Lower leg skin (tissue), 4 donors: ENCODE data around the gene SDK1. TPM values are rescaled to one million over a fixed set of nuclear protein-coding genes. Genes with fewer than 3 reads are reported as not detected.

Experiments used
- DNase-seq, 2 donors: peaks; one replicate each; pipeline ENCODE4 v3.0.0-alpha.2; 2019; ENCODE audit warnings: low spot score in 2 of 2
- H3K4me3 ChIP-seq: fragments of 200-600 bp; sonication (generic); 2 replicates; pipeline ENCODE4 v1.5.1; 2017; ENCODE audit warnings: mild to moderate bottlenecking, low read depth; ENCODE audit not compliant: poor library complexity, severe bottlenecking
- CTCF ChIP-seq, 3 donors: fragments of 450-650 bp; IDR thresholded peaks; one replicate each; pipeline ENCODE4 v1.5.1; 2016; ENCODE audit warnings: antibody characterized with exemption in 3 of 3, mild to moderate bottlenecking in 3 of 3, moderate library complexity in 2 of 3
- POLR2A ChIP-seq, 2 donors: fragments of 450-650 bp; IDR thresholded peaks; one replicate each; pipeline ENCODE4 v1.6.1; 2016 to 2017; ENCODE audit warnings: antibody characterized with exemption in 2 of 2, mild to moderate bottlenecking in 1 of 2, moderate library complexity in 1 of 2
- WGBS, 2 donors: methylation state at CpG; one replicate each; pipeline ENCODE4 v1.1.5; 2018; 5-methylcytosine and 5-hydroxymethylcytosine counted together
- intact Hi-C: fragments of 100-400 bp; cut with DNase I; formaldehyde crosslinking; loops from one replicate; pipeline ENCODE4 v1.15.0; 2023; ENCODE audit warnings: low total_unique reads
- total RNA-seq, 4 donors: library from RNA; depleted of rRNA; stranded (reverse); fragments of >200 nt; gene quantifications; one replicate each; pipeline ENCODE4 v1.1.0, GENCODE V29; 2016

SDK1 gene
- total RNA-seq, 4 donors from 2014 or later = 1.9 to 7.2 (median 5.1) TPM

- intact Hi-C loops = no loop called here
- no peak for TF ChIP-seq POLR2A (IDR thresholded peaks at IDR 0.05)
- WGBS, 2 donors = 92 to 93% methylated on average over 11 of the region's 11 CpGs
- no peak for DNase-seq
- H3K4me3 ChIP-seq = no peak overlapping the region
Observed at GRCh38 chr7:4149645-4150044, 848.6 kb downstream of the SDK1 start.

GRCh38 chr7:4150731-4151130 is 849.7 kb downstream of the SDK1 start:
- no peak for TF ChIP-seq CTCF (IDR thresholded peaks at IDR 0.05)
- no peak for TF ChIP-seq POLR2A (IDR thresholded peaks at IDR 0.05)
- no peak for DNase-seq
- intact Hi-C loops = no loop called here
- no peak overlapping the region for H3K4me3 ChIP-seq
- WGBS, 2 donors = 89 to 94% methylated on average over 9 of the region's 9 CpGs

GRCh38 chr7:4151524-4151923 is 850.5 kb downstream of the SDK1 start:
- intact Hi-C loops = no loop called here
- DNase-seq = no peak
- no peak for TF ChIP-seq CTCF (IDR thresholded peaks at IDR 0.05)
- no peak for TF ChIP-seq POLR2A (IDR thresholded peaks at IDR 0.05)
- H3K4me3 ChIP-seq = no peak overlapping the region
- 88 to 90% methylated on average over 10 of the region's 10 CpGs for WGBS, 2 donors

- TF ChIP-seq POLR2A (IDR thresholded peaks at IDR 0.05) (no peak), CTCF (IDR thresholded peaks at IDR 0.05) (no peak)
- H3K4me3 ChIP-seq = no peak overlapping the region
- whole genome bisulfite sequencing, 2 donors = 61 to 72% methylated on average over 11 to 13 of the region's 13 CpGs
- intact Hi-C loops = no loop called here
- no peak for DNase-seq
Observed at GRCh38 chr7:4151926-4152549, 851.0 kb downstream of the SDK1 start.

- intact Hi-C loops = no loop called here
- 84 to 92% methylated on average over 12 of the region's 12 CpGs for WGBS, 2 donors
- no peak for DNase-seq
- TF ChIP-seq CTCF (IDR thresholded peaks at IDR 0.05) (no peak), POLR2A (IDR thresholded peaks at IDR 0.05) (no peak)
- no peak overlapping the region for H3K4me3 ChIP-seq
Observed at GRCh38 chr7:4154882-4155535, 854.0 kb downstream of the SDK1 start.

- 87 to 88% methylated on average over 5 of the region's 5 CpGs for WGBS, 2 donors
Observed at GRCh38 chr7:4156190-4156589, 855.1 kb downstream of the SDK1 start.

More at GRCh38 chr7:4156190-4156589, 855.1 kb downstream of the SDK1 start:
- DNase-seq = no peak
- intact Hi-C loops = no loop called here
- no peak for TF ChIP-seq CTCF (IDR thresholded peaks at IDR 0.05)
- TF ChIP-seq POLR2A (IDR thresholded peaks at IDR 0.05) = no peak
- H3K4me3 ChIP-seq = no peak overlapping the region
